SK-N-SH (cell line): ENCODE data around the gene MAPKAP1. TPM values are rescaled to one million over a fixed set of nuclear protein-coding genes. Genes with fewer than 3 reads are reported as not detected.

Experiments used
- CTCF ChIA-PET: fragments of 300-600, 350-600 bp; formaldehyde crosslinking; extraction: SDS; loops from one replicate; lab custom pipeline; 2021; lab: Yijun Ruan, JAX
- POLR2A ChIA-PET: fragments of 350-600 bp; sonication (Branson Sonifier 250); formaldehyde crosslinking; extraction: SDS; loops from one replicate; lab custom pipeline; 2020; ENCODE audit warnings: antibody characterized with exemption, inconsistent platforms; lab: Yijun Ruan, JAX
- DNase-seq: peaks from one replicate; pipeline ENCODE4 v3.0.0; 2012
- H2AFZ ChIP-seq: fragments of 200-600 bp; sonication (generic); 2 replicates; pipeline ENCODE4 v1.8.1; 2016; ENCODE audit warnings: antibody characterized with exemption, mild to moderate bottlenecking, low read depth
- H3F3A ChIP-seq: fragments of 200-600 bp; sonication (generic); replicated peaks from 2 replicates; pipeline ENCODE3; 2016; ENCODE audit warnings: antibody characterized with exemption, mild to moderate bottlenecking; ENCODE audit not compliant: insufficient read depth
- H3K27ac ChIP-seq, 2 experiments: fragments of 200-500 bp in 1 of 2; fragments of 200-600 bp in 1 of 2; sonication (Bioruptor generic) in 1 of 2; sonication (generic), shearing (Covaris generic) in 1 of 2; 2 replicates each; pipeline versions ENCODE4 v1.5.1 to v1.6.1; 2014 to 2016; ENCODE audit warnings: low read depth in 2 of 2, inconsistent platforms in 1 of 2, low read length in 1 of 2, mild to moderate bottlenecking in 1 of 2, mixed read lengths in 1 of 2
- H3K27me3 ChIP-seq: fragments of 200-600 bp; sonication (generic), shearing (Covaris generic); 2 replicates; pipeline ENCODE4 v1.6.1; 2016; ENCODE audit warnings: mixed run types; ENCODE audit not compliant: insufficient read depth
- H3K36me3 ChIP-seq, 2 experiments: fragments of 200-500 bp in 1 of 2; fragments of 200-600 bp in 1 of 2; sonication (Bioruptor generic) in 1 of 2; sonication (generic) in 1 of 2; replicated peaks in 1 of 2; 2 replicates each; pipeline versions ENCODE3 to v1.5.1; 2014 to 2016; ENCODE audit warnings: low read length in 1 of 2, mild to moderate bottlenecking in 1 of 2; ENCODE audit not compliant: insufficient read depth in 2 of 2, control insufficient read depth in 1 of 2
- H3K4me1 ChIP-seq, 2 experiments: fragments of 200-500 bp in 1 of 2; fragments of 200-600 bp in 1 of 2; sonication (Bioruptor generic) in 1 of 2; sonication (generic), shearing (Covaris generic) in 1 of 2; 2 replicates each; pipeline versions ENCODE4 v1.5.1 to v1.6.1; 2014 to 2016; ENCODE audit warnings: low read depth in 1 of 2, low read length in 1 of 2, mixed run types in 1 of 2; ENCODE audit not compliant: insufficient read depth in 2 of 2, control insufficient read depth in 1 of 2
- H3K4me2 ChIP-seq: fragments of 200-600 bp; sonication (generic), shearing (Covaris generic); 2 replicates; pipeline ENCODE4 v1.6.1; 2017; ENCODE audit warnings: mixed run types
- H3K4me3 ChIP-seq, 2 experiments: fragments of 200-500 bp in 1 of 2; fragments of 200-600 bp in 1 of 2; sonication (Bioruptor generic) in 1 of 2; sonication (generic), shearing (Covaris generic) in 1 of 2; 2 replicates each; pipeline versions ENCODE4 v1.5.1 to v1.8.1; 2014 to 2016; ENCODE audit warnings: low read depth in 2 of 2, inconsistent platforms in 1 of 2, low read length in 1 of 2, mild to moderate bottlenecking in 1 of 2, mixed read lengths in 1 of 2, moderate library complexity in 1 of 2
- H3K79me2 ChIP-seq: fragments of 200-600 bp; sonication (generic); 2 replicates; pipeline ENCODE4 v1.8.1; 2017; ENCODE audit warnings: mild to moderate bottlenecking; ENCODE audit not compliant: insufficient read depth
- H3K9ac ChIP-seq: fragments of 200-600 bp; sonication (generic); 2 replicates; pipeline ENCODE4 v1.6.1; 2017; ENCODE audit warnings: mixed run types
- H3K9me2 ChIP-seq: fragments of 200-600 bp; sonication (generic); 2 replicates; pipeline ENCODE4 v1.6.1; 2017; ENCODE audit warnings: mixed run types
- H3K9me3 ChIP-seq: fragments of 200-600 bp; sonication (generic); 2 replicates; pipeline ENCODE4 v1.6.1; 2017; ENCODE audit warnings: mixed run types, mild to moderate bottlenecking, moderate library complexity
- H4K20me1 ChIP-seq: fragments of 200-600 bp; sonication (generic); 2 replicates; pipeline ENCODE4 v1.6.1; 2017; ENCODE audit warnings: mild to moderate bottlenecking, mixed run types; ENCODE audit not compliant: insufficient read depth
- ELF1 ChIP-seq: IDR thresholded peaks from 2 replicates; pipeline ENCODE4 v1.4.0; 2012
- FOXM1 ChIP-seq: IDR thresholded peaks from 2 replicates; pipeline ENCODE4 v1.4.0; 2012; ENCODE audit warnings: low read depth, mild to moderate bottlenecking
- IRF3 ChIP-seq: fragments of 150-350 bp; IDR thresholded peaks from 2 replicates; pipeline ENCODE4 v1.6.1; 2016; ENCODE audit warnings: mild to moderate bottlenecking, low read depth, low read length
- JUND ChIP-seq: IDR thresholded peaks from 2 replicates; pipeline ENCODE4 v1.4.0; 2012
- MEF2A ChIP-seq: IDR thresholded peaks from 2 replicates; pipeline ENCODE4 v1.4.0; 2012; ENCODE audit warnings: low read depth, borderline replicate concordance
- MXI1 ChIP-seq: IDR thresholded peaks from 2 replicates; pipeline ENCODE4 v1.6.1; 2012; ENCODE audit warnings: mild to moderate bottlenecking, low read depth, low read length, improper control_type of control experiment
- REST ChIP-seq: IDR thresholded peaks from 2 replicates; pipeline ENCODE4 v1.6.1; 2012; ENCODE audit warnings: mild to moderate bottlenecking, low read depth, low read length, moderate library complexity
- RFX5 ChIP-seq: IDR thresholded peaks from 2 replicates; pipeline ENCODE4 v1.6.1; 2012; ENCODE audit warnings: mild to moderate bottlenecking, improper control_type of control experiment, low read length
- SMC3 ChIP-seq: IDR thresholded peaks from 2 replicates; pipeline ENCODE4 v1.6.1; 2012; ENCODE audit warnings: low read depth, low read length, improper control_type of control experiment
- TEAD4 ChIP-seq: IDR thresholded peaks from 2 replicates; pipeline ENCODE4 v1.4.0; 2012; ENCODE audit warnings: mild to moderate bottlenecking, borderline replicate concordance; ENCODE audit not compliant: insufficient read depth
- USF1 ChIP-seq: IDR thresholded peaks from 2 replicates; pipeline ENCODE4 v1.4.0; 2012; ENCODE audit warnings: low read depth, borderline replicate concordance
- YY1 ChIP-seq: IDR thresholded peaks from 2 replicates; pipeline ENCODE4 v1.4.0; 2012; ENCODE audit warnings: low read depth, mild to moderate bottlenecking
- ZBTB33 ChIP-seq: IDR thresholded peaks from 2 replicates; pipeline ENCODE4 v1.4.0; 2012; ENCODE audit warnings: low read depth, borderline replicate concordance
- WGBS: methylation state at CpG from one replicate; pipeline ENCODE4 v1.1.6; 2017; ENCODE audit warnings: low lambda C conversion rate; 5-methylcytosine and 5-hydroxymethylcytosine counted together
- polyA plus RNA-seq, 3 experiments: library from polyadenylated mRNA; depleted of rRNA; stranded (reverse); fragments of >200 nt; gene quantifications; 2 replicates each; pipeline ENCODE4 v1.2.3, GENCODE V29; 2012

The MAPKAP1 gene
- polyA plus RNA-seq, 1 of the 3 experiments (the other 2 are of a cell fraction) = 117 TPM

- no peak for DNase-seq
- WGBS = 86% methylated on average over 5 of the region's 5 CpGs
- H3K4me1 ChIP-seq = peaks cover 6 to 9% of the 10 kb centered on the region in 2 experiments; a peak in 3 of 4 replicates
- H3K27me3 ChIP-seq = no peaks in the 10 kb centered on the region
- ChIA-PET CTCF (interaction anchor here (1.2 kb wide), 1 partner anchor 654 kb away, joined by 3 read pairs; no protein-coding TSS in a partner anchor), POLR2A (no interaction called here)
- H3K4me2 ChIP-seq = peak overlapping the region; percentile 74; the same call in 1 of the 2 replicates
- TF ChIP-seq JUND (no peak), TEAD4 (no peak), FOXM1 (no peak), ELF1 (no peak), IRF3 (no peak), USF1 (no peak), YY1 (no peak), REST (no peak), MEF2A (no peak), SMC3 (no peak), MXI1 (no peak), RFX5 (no peak), ZBTB33 (no peak)
- H3K79me2 ChIP-seq = peaks cover 16% of the 10 kb centered on the region
- H4K20me1 ChIP-seq = no peaks in the 10 kb centered on the region
- peaks cover 0 to 6% of the 10 kb centered on the region in 2 experiments for H3K36me3 ChIP-seq
- H3K27ac ChIP-seq = peak overlapping the region in 1 of 2 experiments; percentile 72; a peak in 2 of 4 replicates
- H3K9ac ChIP-seq = no peak overlapping the region
- H3K9me3 ChIP-seq = no peaks in the 10 kb centered on the region
- H3K9me2 ChIP-seq = no peaks in the 10 kb centered on the region
- peaks cover 24% of the 10 kb centered on the region for H3F3A ChIP-seq
- no peak overlapping the region for H3K4me3 ChIP-seq
- no peak overlapping the region for H2AFZ ChIP-seq
Measured at GRCh38 chr9:125743682-125744428, 36.8 kb upstream of the MAPKAP1 start.
